HG03103 (cell line): ENCODE data around the gene RILP.

ENCODE experiments used
- ATAC-seq: cut with Tn5 transposase; IDR thresholded peaks from one replicate; pipeline ENCODE4 v1.9.1; 2021; ENCODE audit warnings: low read depth; ENCODE audit not compliant: unreplicated experiment

Gene RILP

DNA sequence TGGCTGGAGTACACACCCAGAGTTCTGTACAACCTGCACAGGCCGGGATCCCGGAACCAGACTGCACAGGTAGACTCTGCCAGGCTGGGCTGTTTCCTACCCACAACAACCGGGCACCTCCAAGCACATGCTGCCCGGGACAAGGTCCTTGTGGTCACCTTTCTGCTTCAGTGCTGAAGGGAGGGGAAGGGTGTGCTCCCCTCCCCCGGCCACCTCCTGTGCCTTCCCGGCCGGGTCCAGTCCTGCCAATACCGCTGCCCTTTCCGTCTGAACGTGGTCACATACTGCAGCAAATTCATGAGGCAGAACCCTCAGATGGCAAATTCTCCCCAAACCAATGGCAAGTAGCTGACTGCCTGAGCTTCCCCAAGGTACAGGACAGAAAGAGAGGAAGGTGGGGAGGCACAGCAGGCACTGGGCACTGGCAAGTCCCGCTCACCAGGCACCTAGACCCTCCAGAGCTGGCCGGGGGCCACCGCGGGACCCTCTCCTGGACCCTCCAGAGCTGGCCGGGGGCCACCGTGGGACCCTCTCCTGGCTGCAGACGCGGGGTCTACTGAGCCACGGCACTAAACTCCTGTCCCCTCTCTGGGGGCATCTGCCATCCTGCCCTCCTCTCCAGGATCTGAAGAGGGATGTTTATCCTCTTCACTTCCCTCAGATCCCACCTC is 43.9 kb downstream of the RILP start:
- no peak for ATAC-seq

DNA sequence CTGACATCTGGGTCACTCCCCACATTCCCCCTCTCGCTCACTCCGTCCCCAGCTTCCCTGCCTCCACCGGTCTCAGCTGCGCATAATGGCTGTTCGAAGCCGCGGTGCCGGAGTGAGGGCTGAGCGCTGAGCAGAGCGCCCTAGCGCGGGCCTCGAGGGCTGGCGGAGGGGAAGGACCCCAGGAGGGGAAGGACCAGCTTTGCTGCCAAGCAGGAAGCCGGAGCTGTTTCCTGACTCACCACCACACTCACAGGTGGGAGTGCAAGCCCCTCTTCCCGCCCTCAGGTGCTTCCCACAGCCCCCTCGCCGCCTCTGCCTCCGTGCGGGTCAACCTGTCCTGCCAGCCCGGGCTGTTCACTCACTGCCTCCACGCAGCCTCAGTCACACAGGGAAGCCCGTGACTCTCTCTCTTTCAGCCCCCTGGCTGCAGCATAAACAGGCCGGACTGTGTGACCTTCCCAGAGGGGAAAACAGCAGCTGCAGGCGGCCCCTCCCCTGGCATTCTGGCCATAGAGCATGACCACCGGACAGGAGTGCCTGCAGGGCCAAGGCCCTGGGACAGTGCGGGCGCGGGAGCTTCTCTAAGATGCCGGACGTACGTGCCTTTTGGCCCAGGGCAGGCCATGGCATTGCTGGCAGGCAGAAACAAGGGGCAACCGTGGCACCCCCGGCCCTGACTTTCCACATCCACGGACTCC is 44.7 kb downstream of the RILP start:
- ATAC-seq, result no peak

DNA sequence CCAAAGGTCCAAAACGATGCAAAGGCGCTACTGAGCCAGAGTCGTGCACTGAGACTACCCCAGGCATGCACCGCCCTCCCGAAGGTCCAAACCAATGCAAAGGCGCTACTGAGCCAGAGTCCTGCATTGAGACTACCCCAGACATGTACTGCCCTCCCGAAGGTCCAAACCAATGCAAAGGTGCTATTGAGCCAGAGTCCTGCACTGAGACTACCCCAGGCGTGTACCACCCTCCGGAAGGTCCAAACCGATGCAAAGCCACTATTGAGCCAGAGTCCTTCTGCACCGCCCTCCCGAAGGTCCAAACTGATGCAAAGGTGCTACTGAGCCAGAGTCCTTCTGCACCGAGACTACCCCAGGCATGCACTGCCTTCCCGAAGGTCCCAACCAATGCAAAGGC is 48.1 kb downstream of the RILP start:
- ATAC-seq, result no peak

DNA sequence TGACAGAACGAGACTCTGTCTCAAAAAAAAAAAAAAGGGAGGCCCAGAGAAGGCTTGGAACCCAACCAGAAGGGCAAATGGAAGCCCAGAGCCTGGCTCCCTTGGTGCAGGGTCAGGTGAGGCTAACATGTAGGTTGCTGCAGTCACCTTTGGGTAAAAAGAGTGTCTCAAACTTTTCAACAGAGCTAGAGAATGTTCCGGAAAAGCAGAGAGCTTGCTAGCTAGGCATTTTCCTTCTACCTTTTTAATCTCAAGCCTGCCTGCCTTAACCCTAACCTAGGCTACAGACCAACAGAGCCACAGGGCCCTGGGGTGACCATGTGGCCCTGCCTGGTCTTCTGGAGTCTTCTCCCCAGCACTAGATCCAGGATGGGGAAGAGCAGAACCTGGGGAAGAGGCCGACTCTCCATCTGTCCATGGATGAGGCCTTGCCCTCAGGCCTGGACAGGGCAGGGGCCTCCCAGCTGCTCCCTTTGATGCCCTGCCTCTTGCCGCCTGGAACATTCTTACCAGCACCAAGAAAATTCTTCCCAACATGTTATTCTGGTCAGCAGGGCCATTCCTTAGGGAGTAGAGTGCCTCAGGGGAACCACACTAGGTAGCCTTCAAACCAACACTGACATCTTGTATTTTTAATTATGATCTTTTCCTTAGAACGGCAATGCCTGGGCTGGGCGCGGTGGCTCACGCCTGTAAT is 51.1 kb downstream of the RILP start:
- ATAC-seq, result no peak

DNA sequence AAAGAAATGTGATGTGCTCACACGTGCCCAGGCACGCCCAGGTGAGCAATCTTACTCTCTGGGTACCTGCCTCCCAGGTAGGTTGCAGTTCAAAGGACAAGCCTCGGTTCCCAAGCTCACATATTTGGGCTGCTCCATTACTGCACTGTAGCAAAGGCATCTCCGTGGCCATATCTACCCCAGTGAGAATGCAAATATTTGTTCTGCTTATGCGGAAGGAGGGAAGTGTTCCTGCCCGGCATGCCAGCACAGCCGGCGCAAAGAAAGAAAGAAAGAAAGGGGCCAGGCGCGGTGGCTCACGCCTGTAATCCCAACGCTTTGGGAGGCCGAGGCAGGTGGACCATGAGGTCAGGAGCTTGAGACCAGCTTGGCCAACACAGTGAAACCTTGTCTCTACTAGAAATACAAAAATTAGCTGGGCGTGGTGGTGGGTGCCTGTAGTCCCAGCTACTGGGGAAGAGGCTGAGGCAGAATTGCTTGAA is 51.8 kb downstream of the RILP start:
- ATAC-seq, result no peak
